HuH-7.5 (cell line): Measurements from ENCODE around the gene ENPP1.
"Not testable (repeated sequence)": the region's sequence is repeated elsewhere in the genome, so short reads cannot be mapped to it uniquely, and the experiment has no call there.

Experiments
- DNase-seq: peaks from one replicate; pipeline ENCODE4 v3.0.0; 2011; ENCODE audit warnings: low spot score

Gene ENPP1

GRCh38 chr6:131877999-131878789 is 70.4 kb downstream of the ENPP1 start:
- DNase-seq, result no peak

- no peak for DNase-seq
Measured at GRCh38 chr6:131883016-131883415, 75.2 kb downstream of the ENPP1 start.

GRCh38 chr6:131885237-131885636 is 77.4 kb downstream of the ENPP1 start:
- DNase-seq, result no peak

GRCh38 chr6:131886517-131886916 is 78.7 kb downstream of the ENPP1 start:
- no peak for DNase-seq

GRCh38 chr6:131890091-131890490 is 82.3 kb downstream of the ENPP1 start:
- DNase-seq, result no peak

GRCh38 chr6:131893198-131893597 is 85.4 kb downstream of the ENPP1 start:
- DNase-seq, result no peak

- peak; percentile 40 for DNase-seq
Measured at GRCh38 chr6:131894493-131895424, 86.9 kb downstream of the ENPP1 start.

- DNase-seq, result no peak
Measured at GRCh38 chr6:131897050-131897435, 89.2 kb downstream of the ENPP1 start.

GRCh38 chr6:131897621-131898020 is 89.8 kb downstream of the ENPP1 start:
- no peak for DNase-seq

GRCh38 chr6:131898718-131899117 is 90.9 kb downstream of the ENPP1 start:
- DNase-seq, result no peak

GRCh38 chr6:131900231-131900630 is 92.4 kb downstream of the ENPP1 start:
- no peak for DNase-seq

- not testable (repeated sequence) for DNase-seq
Measured at GRCh38 chr6:131901326-131901873, 93.6 kb downstream of the ENPP1 start.

GRCh38 chr6:131903734-131904133 is 95.9 kb downstream of the ENPP1 start:
- DNase-seq, result not testable (repeated sequence)

- not testable (repeated sequence) for DNase-seq
Measured at GRCh38 chr6:131908787-131909186, 101.0 kb downstream of the ENPP1 start.

- DNase-seq, result no peak
Measured at GRCh38 chr6:131909408-131910218, 101.8 kb downstream of the ENPP1 start.

- no peak for DNase-seq
Measured at GRCh38 chr6:131910219-131910589, 102.4 kb downstream of the ENPP1 start.

GRCh38 chr6:131910956-131911355 is 103.1 kb downstream of the ENPP1 start:
- DNase-seq, result no peak

- DNase-seq, result no peak
Measured at GRCh38 chr6:131911951-131912350, 104.1 kb downstream of the ENPP1 start.

GRCh38 chr6:131914234-131914633 is 106.4 kb downstream of the ENPP1 start:
- no peak for DNase-seq

GRCh38 chr6:131914967-131915751 is 107.3 kb downstream of the ENPP1 start:
- DNase-seq, result peak; percentile 27
